Central memory CD8-positive, alpha-beta T cell (primary cell): ENCODE data around the gene VKORC1L1.
"Not testable (repeated sequence)": the region's sequence is repeated elsewhere in the genome, so short reads cannot be mapped to it uniquely, and the experiment has no call there.

ENCODE experiments used
- ATAC-seq: fragments of 150-1000 bp; cut with Tn5 transposase; replicated peaks from 2 replicates; pipeline ENCODE4 v1.10.0; 2022; ENCODE audit warnings: mild to moderate bottlenecking, moderate FRiP score, moderate number of reproducible peaks; ENCODE audit not compliant: poor library complexity, severe bottlenecking; ENCODE audit errors: extremely low read depth
- DNase-seq, 2 donors: peaks; one replicate each; pipeline ENCODE4 v3.0.0; 2021; ENCODE audit warnings: low spot score in 2 of 2
- H3K27ac Mint-ChIP-seq: one replicate; pipeline ENCODE4 v1.8.0; 2022; ENCODE audit warnings: low read depth, mild to moderate bottlenecking, moderate library complexity, mixed read lengths
- H3K27me3 Mint-ChIP-seq: one replicate; pipeline ENCODE4 v1.8.0; 2022; ENCODE audit warnings: mixed read lengths
- H3K36me3 Mint-ChIP-seq: one replicate; pipeline ENCODE4 v1.8.0; 2022; ENCODE audit warnings: mild to moderate bottlenecking, moderate library complexity, mixed read lengths; ENCODE audit not compliant: insufficient read depth
- H3K4me1 Mint-ChIP-seq: one replicate; pipeline ENCODE4 v1.8.0; 2022; ENCODE audit warnings: mixed read lengths
- H3K4me3 Mint-ChIP-seq: one replicate; pipeline ENCODE4 v1.8.0; 2022; ENCODE audit warnings: mild to moderate bottlenecking, moderate library complexity, mixed read lengths
- H3K9me3 Mint-ChIP-seq: one replicate; pipeline ENCODE4 v1.8.0; 2022; ENCODE audit warnings: mixed read lengths

The VKORC1L1 gene

GRCh38 chr7:65994984-65995383 lies 122.1 kb downstream of the VKORC1L1 start:
- not testable (repeated sequence) for DNase-seq, H3K36me3 Mint-ChIP-seq, ATAC-seq

GRCh38 chr7:66000823-66001417 lies 128.0 kb downstream of the VKORC1L1 start:
- H3K4me1 Mint-ChIP-seq, H3K27ac Mint-ChIP-seq, ATAC-seq, H3K36me3 Mint-ChIP-seq, H3K9me3 Mint-ChIP-seq, DNase-seq, H3K4me3 Mint-ChIP-seq, H3K27me3 Mint-ChIP-seq: not testable (repeated sequence)

More at GRCh38 chr7:65994984-65995383, 122.1 kb downstream of the VKORC1L1 start:
- not testable (repeated sequence) for H3K27ac Mint-ChIP-seq, H3K9me3 Mint-ChIP-seq, H3K27me3 Mint-ChIP-seq, H3K4me3 Mint-ChIP-seq, H3K4me1 Mint-ChIP-seq

- not testable (repeated sequence) for ATAC-seq, H3K9me3 Mint-ChIP-seq, H3K27ac Mint-ChIP-seq, H3K4me1 Mint-ChIP-seq, H3K27me3 Mint-ChIP-seq, DNase-seq, H3K36me3 Mint-ChIP-seq, H3K4me3 Mint-ChIP-seq
These were observed 132.3 kb downstream of the VKORC1L1 start for GRCh38 chr7:66005115-66005671.

DNA sequence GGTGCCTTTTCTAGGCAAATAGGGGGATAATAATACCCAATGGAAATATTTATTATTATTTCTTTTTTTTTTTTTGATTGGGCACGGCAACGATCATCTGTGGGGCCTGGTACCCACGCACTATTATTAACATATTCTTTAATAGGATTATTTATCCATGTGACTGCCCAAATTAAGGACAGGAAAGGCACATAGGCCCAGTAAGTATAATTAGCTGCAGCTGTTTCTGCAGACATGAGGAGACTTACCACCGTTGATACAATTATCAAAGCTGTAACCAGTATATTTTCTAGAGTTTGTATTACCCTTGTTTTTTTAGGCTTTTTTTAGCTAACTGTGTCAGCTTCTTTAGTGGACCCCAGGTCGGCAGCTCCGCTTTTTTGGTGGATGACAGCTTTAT lies 134.4 kb downstream of the VKORC1L1 start:
- Mint-ChIP-seq H3K9me3 (no peaks in the 10 kb centered on the region), H3K36me3 (no peaks in the 10 kb centered on the region)

More for the DNA sequence above, 134.4 kb downstream of the VKORC1L1 start:
- ATAC-seq, result no peak
- H3K4me3 Mint-ChIP-seq, result no peak overlapping the region
- no peaks in the 10 kb centered on the region for H3K4me1 Mint-ChIP-seq
- no peaks in the 10 kb centered on the region for H3K27me3 Mint-ChIP-seq
- no peak for DNase-seq
- no peak overlapping the region for H3K27ac Mint-ChIP-seq
